Stomach (tissue), 4 donors: ENCODE results near the gene RASAL2.

Experiments used
- POLR2A ChIP-seq, 4 donors: fragments of 450-650 bp; IDR thresholded peaks; one replicate each; pipeline ENCODE4 v1.6.1; 2016; ENCODE audit warnings: antibody characterized with exemption in 4 of 4, control low read depth in 2 of 4, mild to moderate bottlenecking in 1 of 4, moderate library complexity in 1 of 4
- TF ChIP-seq, protein P1 (sequence below), 7 experiments: fragments of 450-650 bp in 4 of 7; fragments of 200-600 bp in 3 of 7; sonication (generic) in 3 of 7; IDR thresholded peaks; one replicate each; pipeline ENCODE4 v1.5.1; 2016 to 2019; ENCODE audit warnings: antibody characterized with exemption in 7 of 7, control low read depth in 2 of 7, mild to moderate bottlenecking in 1 of 7

- TF ChIP-seq, protein P1, sequence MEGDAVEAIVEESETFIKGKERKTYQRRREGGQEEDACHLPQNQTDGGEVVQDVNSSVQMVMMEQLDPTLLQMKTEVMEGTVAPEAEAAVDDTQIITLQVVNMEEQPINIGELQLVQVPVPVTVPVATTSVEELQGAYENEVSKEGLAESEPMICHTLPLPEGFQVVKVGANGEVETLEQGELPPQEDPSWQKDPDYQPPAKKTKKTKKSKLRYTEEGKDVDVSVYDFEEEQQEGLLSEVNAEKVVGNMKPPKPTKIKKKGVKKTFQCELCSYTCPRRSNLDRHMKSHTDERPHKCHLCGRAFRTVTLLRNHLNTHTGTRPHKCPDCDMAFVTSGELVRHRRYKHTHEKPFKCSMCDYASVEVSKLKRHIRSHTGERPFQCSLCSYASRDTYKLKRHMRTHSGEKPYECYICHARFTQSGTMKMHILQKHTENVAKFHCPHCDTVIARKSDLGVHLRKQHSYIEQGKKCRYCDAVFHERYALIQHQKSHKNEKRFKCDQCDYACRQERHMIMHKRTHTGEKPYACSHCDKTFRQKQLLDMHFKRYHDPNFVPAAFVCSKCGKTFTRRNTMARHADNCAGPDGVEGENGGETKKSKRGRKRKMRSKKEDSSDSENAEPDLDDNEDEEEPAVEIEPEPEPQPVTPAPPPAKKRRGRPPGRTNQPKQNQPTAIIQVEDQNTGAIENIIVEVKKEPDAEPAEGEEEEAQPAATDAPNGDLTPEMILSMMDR (IDR thresholded peaks at IDR 0.05): no peak
- no peak for TF ChIP-seq POLR2A (IDR thresholded peaks at IDR 0.05)
Observed at GRCh38 chr1:178161516-178161915, 67.6 kb downstream of the RASAL2 start.
